ENCODE measurements around the gene ADCY4.
"Not testable (repeated sequence)": the region's sequence is repeated elsewhere in the genome, so short reads cannot be mapped to it uniquely, and the experiment has no call there.

The ADCY4 gene

GRCh38 chr14:24332268-24332993, 2.4 kb downstream of the ADCY4 start:
- POLR2A ChIA-PET: interaction anchor here (0.9 to 2.0 kb wide), 9 partner anchors 34 to 109 kb away, joined by 3 to 37 read pairs (median 4); partner anchors contain the start of genes KHNYN and TINF2

GRCh38 chr14:24331731-24332267, 3.1 kb downstream of the ADCY4 start:
- TF ChIP-seq L3MBTL2 (conservative IDR thresholded peaks at IDR 0.05): no peak
- no peak for TF ChIP-seq FOXA1 (IDR thresholded peaks at IDR 0.05)
- TF ChIP-seq HDGF (IDR thresholded peaks at IDR 0.05; ENCODE audit: borderline replicate concordance): no peak
- 0 out of 2 replicates have a peak, but pooled peaks have one; percentile 58 for TF ChIP-seq ZNF384 (IDR thresholded peaks at IDR 0.05)
- ChIA-PET CTCF (interaction anchor here (0.6 to 9.6 kb wide), 5 partner anchors 32 to 105 kb away, joined by 3 to 145 read pairs (median 4); partner anchors contain the start of genes CBLN3, DHRS1, KHNYN and NOP9), POLR2A (interaction anchor here (0.9 to 2.0 kb wide), 6 partner anchors 35 to 110 kb away, joined by 4 to 8 read pairs (median 4); partner anchors contain the start of gene KHNYN)
- no peak for DNase-seq (ENCODE audit: extremely low spot score)

More at GRCh38 chr14:24332268-24332993, 2.4 kb downstream of the ADCY4 start:
- CTCF ChIA-PET: interaction anchor here (0.6 to 9.6 kb wide), 16 partner anchors 11 to 111 kb away, joined by 3 to 145 read pairs (median 5); partner anchors contain the start of genes CBLN3, CIDEB, DHRS1 and KHNYN
- TF ChIP-seq LEF1 (IDR thresholded peaks at IDR 0.05; ENCODE audit: borderline replicate concordance): no peak
- no peak for TF ChIP-seq ELF4 (IDR thresholded peaks at IDR 0.05)
- TF ChIP-seq SP1 (IDR thresholded peaks at IDR 0.05): no peak
- TF ChIP-seq BHLHE40 (IDR thresholded peaks at IDR 0.05; ENCODE audit: borderline replicate concordance): no peak
- DNase-seq (ENCODE audit: extremely low spot score): peak; percentile 71

- ChIA-PET POLR2A (interaction anchor here (0.9 to 2.0 kb wide), 4 partner anchors 101 to 111 kb away, joined by 3 to 5 read pairs (median 4); no protein-coding TSS in a partner anchor), CTCF (interaction anchor here (0.6 to 9.6 kb wide), 4 partner anchors 32 to 99 kb away, joined by 3 to 145 read pairs (median 3); partner anchors contain the start of genes CBLN3, DHRS1, KHNYN and NOP9)
- DNase-seq (ENCODE audit: extremely low spot score): no peak
- TF ChIP-seq NFRKB (IDR thresholded peaks at IDR 0.05) (no peak), FOXK2 (IDR thresholded peaks at IDR 0.05) (no peak), BHLHE40 (IDR thresholded peaks at IDR 0.05; ENCODE audit: borderline replicate concordance) (no peak), ZNF384 (IDR thresholded peaks at IDR 0.05) (no peak), FOXA1 (IDR thresholded peaks at IDR 0.05) (no peak), L3MBTL2 (conservative IDR thresholded peaks at IDR 0.05) (no peak), ELF4 (IDR thresholded peaks at IDR 0.05) (no peak), ARNT (IDR thresholded peaks at IDR 0.05) (no peak), HDGF (IDR thresholded peaks at IDR 0.05; ENCODE audit: borderline replicate concordance) (no peak), SUZ12 (IDR thresholded peaks at IDR 0.05) (no peak)
Observed at GRCh38 chr14:24330973-24331674, 3.7 kb downstream of the ADCY4 start.

- CTCF ChIA-PET: interaction anchor here (9.6 kb wide), 1 partner anchor 101 kb away, joined by 145 read pairs; the partner anchor contains the start of genes CBLN3 and KHNYN
- POLR2A ChIA-PET: no interaction called here
Observed at GRCh38 chr14:24329736-24330135, 5.1 kb downstream of the ADCY4 start.

GRCh38 chr14:24329073-24329663, 5.7 kb downstream of the ADCY4 start:
- ChIA-PET POLR2A (interaction anchor here (1.0 kb wide), 1 partner anchor 101 kb away, joined by 4 read pairs; the partner anchor contains the start of genes CBLN3 and KHNYN), CTCF (interaction anchor here (1.5 to 9.6 kb wide), 2 partner anchors 101 to 107 kb away, joined by 10 to 145 read pairs; partner anchors contain the start of genes CBLN3 and KHNYN)
- DNase-seq (ENCODE audit: extremely low spot score): no peak
- no peak for TF ChIP-seq SP1 (IDR thresholded peaks at IDR 0.05)
- TF ChIP-seq ELF4 (IDR thresholded peaks at IDR 0.05): no peak
- no peak for TF ChIP-seq L3MBTL2 (conservative IDR thresholded peaks at IDR 0.05)
- no peak for TF ChIP-seq NFRKB (IDR thresholded peaks at IDR 0.05)
- no peak for TF ChIP-seq LEF1 (IDR thresholded peaks at IDR 0.05; ENCODE audit: borderline replicate concordance)
- no peak for TF ChIP-seq HDGF (IDR thresholded peaks at IDR 0.05; ENCODE audit: borderline replicate concordance)
- TF ChIP-seq PKNOX1 (IDR thresholded peaks at IDR 0.05): no peak

More at GRCh38 chr14:24329736-24330135, 5.1 kb downstream of the ADCY4 start:
- TF ChIP-seq SUZ12 (IDR thresholded peaks at IDR 0.05) (no peak), NFRKB (IDR thresholded peaks at IDR 0.05) (no peak), LEF1 (IDR thresholded peaks at IDR 0.05; ENCODE audit: borderline replicate concordance) (no peak), TARDBP (IDR thresholded peaks at IDR 0.05) (no peak), HDGF (IDR thresholded peaks at IDR 0.05; ENCODE audit: borderline replicate concordance) (no peak), FOXM1 (IDR thresholded peaks at IDR 0.05; ENCODE audit: borderline replicate concordance) (no peak), SP1 (IDR thresholded peaks at IDR 0.05) (no peak), ZNF384 (IDR thresholded peaks at IDR 0.05) (no peak), ELF4 (IDR thresholded peaks at IDR 0.05) (no peak), ARNT (IDR thresholded peaks at IDR 0.05) (no peak), PKNOX1 (IDR thresholded peaks at IDR 0.05) (no peak), L3MBTL2 (conservative IDR thresholded peaks at IDR 0.05) (no peak)
- no peak for DNase-seq (ENCODE audit: extremely low spot score)

GRCh38 chr14:24327914-24328313, 7.0 kb downstream of the ADCY4 start:
- POLR2A ChIA-PET: interaction anchor here (1.0 kb wide), 1 partner anchor 104 kb away, joined by 3 read pairs; no protein-coding TSS in a partner anchor
- not testable (repeated sequence) for DNase-seq (ENCODE audit: extremely low spot score)
- CTCF ChIA-PET: interaction anchor here (0.6 to 9.6 kb wide), 6 partner anchors 9 to 766 kb away, joined by 3 to 145 read pairs (median 3); partner anchors contain the start of genes CBLN3 and KHNYN

All from HEK293T (cell line).